Measurements from ENCODE around the gene ABLIM1.

DNA sequence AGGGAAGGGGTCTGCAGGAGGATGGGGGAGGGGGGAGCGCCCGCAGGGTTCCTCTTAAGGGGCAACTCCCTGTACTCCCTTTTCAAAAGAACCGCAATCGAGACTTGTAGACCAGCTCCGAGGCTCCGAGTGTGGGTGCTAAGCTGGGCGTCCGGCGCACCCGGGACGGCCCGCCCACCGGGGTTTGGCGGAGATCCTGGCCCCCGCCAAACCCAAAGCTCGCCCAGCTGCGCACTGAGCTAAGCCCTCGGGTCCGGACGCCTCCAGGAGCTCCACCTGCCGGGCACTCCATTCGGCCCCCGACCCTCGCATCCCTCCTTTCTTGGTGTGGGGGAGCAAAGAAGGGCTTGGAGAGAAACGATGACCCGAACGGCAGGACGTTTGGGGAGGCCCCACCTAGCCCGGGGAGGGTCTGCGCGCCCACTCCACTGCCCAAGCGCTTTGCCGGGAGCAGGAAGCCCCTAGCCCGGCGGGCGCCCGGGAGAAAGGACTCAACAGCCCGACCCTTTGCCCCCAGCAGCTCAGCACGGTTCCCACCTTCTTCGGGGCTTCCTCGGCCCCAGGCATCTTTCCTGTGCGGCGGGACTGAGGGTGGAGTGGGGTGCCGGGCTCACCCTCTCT, 254.4 kb downstream of the ABLIM1 start:
- TF ChIP-seq, protein P1, sequence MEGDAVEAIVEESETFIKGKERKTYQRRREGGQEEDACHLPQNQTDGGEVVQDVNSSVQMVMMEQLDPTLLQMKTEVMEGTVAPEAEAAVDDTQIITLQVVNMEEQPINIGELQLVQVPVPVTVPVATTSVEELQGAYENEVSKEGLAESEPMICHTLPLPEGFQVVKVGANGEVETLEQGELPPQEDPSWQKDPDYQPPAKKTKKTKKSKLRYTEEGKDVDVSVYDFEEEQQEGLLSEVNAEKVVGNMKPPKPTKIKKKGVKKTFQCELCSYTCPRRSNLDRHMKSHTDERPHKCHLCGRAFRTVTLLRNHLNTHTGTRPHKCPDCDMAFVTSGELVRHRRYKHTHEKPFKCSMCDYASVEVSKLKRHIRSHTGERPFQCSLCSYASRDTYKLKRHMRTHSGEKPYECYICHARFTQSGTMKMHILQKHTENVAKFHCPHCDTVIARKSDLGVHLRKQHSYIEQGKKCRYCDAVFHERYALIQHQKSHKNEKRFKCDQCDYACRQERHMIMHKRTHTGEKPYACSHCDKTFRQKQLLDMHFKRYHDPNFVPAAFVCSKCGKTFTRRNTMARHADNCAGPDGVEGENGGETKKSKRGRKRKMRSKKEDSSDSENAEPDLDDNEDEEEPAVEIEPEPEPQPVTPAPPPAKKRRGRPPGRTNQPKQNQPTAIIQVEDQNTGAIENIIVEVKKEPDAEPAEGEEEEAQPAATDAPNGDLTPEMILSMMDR (IDR thresholded peaks at IDR 0.05): no peak
- TF ChIP-seq POLR2A (IDR thresholded peaks at IDR 0.05): no peak
